Urinary bladder (tissue), 4 donors: ENCODE data around the gene NHEJ1. TPM values are rescaled to one million over a fixed set of nuclear protein-coding genes. Genes with fewer than 3 reads are reported as not detected.

Experiments
- DNase-seq: peaks from one replicate; pipeline ENCODE4 v3.0.0-alpha.2; 2015; ENCODE audit errors: extremely low spot score
- H3K27ac ChIP-seq: one replicate; pipeline ENCODE4 v1.5.1; 2013; ENCODE audit warnings: low read depth, mild to moderate bottlenecking, moderate library complexity
- H3K36me3 ChIP-seq: one replicate; pipeline ENCODE4 v1.6.1; 2013; ENCODE audit warnings: mild to moderate bottlenecking, moderate library complexity; ENCODE audit not compliant: insufficient read depth
- H3K4me1 ChIP-seq: one replicate; pipeline ENCODE4 v1.6.1; 2013; ENCODE audit warnings: mild to moderate bottlenecking, moderate library complexity; ENCODE audit not compliant: insufficient read depth
- H3K4me3 ChIP-seq: one replicate; pipeline ENCODE4 v1.5.1; 2013; ENCODE audit warnings: low read depth, low read length
- WGBS: extraction: QIAGEN DNeasy Blood & Tissue Kit; methylation state at CpG from one replicate; pipeline ENCODE4 v1.1.7; 2013; 5-methylcytosine and 5-hydroxymethylcytosine counted together
- polyA plus RNA-seq: library from polyadenylated mRNA; stranded (reverse); fragments of 200-250 nt; gene quantifications from one replicate; pipeline ENCODE4 v1.2.3, GENCODE V29; 2013
- total RNA-seq: library from RNA; depleted of rRNA; stranded (reverse); fragments of >200 nt; gene quantifications from one replicate; pipeline ENCODE4 v1.2.3, GENCODE V29; 2014
- donor health status: healthy with polysubstance abuse.
- donor health status: healthy.

NHEJ1 gene
- total and polyA plus RNA-seq, 2 donors: 13.3 to 17.6 TPM

DNA sequence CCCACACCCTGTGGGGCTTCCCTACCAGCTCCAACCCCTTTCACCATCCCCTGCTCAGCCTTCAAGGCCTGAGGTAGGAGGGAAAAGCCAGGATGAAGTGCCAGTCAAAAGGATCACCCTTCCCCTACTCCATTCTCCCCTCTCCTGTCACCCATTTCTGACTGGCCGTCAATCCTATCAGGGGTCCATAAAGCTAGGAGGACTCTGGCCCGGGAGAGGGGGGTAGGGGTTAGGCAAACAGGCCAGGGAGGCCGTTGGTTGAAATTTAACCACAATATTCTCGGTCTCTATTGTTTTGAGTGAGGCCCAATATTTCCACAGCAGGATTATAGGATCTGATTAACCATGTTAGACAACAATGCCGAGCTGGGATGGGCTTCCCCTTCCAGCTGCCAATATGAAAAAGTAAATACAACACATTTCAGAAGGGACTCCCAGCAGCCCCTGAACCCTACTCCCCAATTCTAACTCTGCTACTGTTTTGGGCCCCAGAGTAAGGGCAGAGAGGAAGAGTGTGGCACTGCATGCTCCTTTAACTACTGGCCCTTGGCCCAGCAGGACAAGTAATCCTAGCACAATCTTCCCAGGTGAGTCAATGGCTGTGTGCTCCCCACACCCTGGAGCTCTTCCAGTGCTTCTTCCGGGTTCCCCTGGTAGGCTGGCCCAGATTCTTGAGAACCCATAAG lies 89.3 kb downstream of the NHEJ1 start:
- no peaks in the 10 kb centered on the region for H3K4me1 ChIP-seq
- no peak for DNase-seq
- H3K4me3 ChIP-seq: no peak overlapping the region
- H3K27ac ChIP-seq: no peak overlapping the region
- 68% methylated on average over 6 of the region's 6 CpGs for WGBS
- H3K36me3 ChIP-seq: peaks cover 2% of the 10 kb centered on the region

GRCh38 chr2:219065484-219065883 lies 95.1 kb downstream of the NHEJ1 start:
- Histone ChIP-seq H3K27ac (no peak overlapping the region), H3K4me1 (peaks cover 3% of the 10 kb centered on the region), H3K4me3 (no peak overlapping the region), H3K36me3 (peaks cover 2% of the 10 kb centered on the region)
- 63% methylated on average over 1 of the region's 1 CpG for WGBS
- no peak for DNase-seq

- 56% methylated on average over 6 of the region's 6 CpGs for WGBS
- Histone ChIP-seq H3K4me3 (no peak overlapping the region), H3K36me3 (no peaks in the 10 kb centered on the region)
These were observed 98.5 kb downstream of the NHEJ1 start for GRCh38 chr2:219062081-219062480.

DNA sequence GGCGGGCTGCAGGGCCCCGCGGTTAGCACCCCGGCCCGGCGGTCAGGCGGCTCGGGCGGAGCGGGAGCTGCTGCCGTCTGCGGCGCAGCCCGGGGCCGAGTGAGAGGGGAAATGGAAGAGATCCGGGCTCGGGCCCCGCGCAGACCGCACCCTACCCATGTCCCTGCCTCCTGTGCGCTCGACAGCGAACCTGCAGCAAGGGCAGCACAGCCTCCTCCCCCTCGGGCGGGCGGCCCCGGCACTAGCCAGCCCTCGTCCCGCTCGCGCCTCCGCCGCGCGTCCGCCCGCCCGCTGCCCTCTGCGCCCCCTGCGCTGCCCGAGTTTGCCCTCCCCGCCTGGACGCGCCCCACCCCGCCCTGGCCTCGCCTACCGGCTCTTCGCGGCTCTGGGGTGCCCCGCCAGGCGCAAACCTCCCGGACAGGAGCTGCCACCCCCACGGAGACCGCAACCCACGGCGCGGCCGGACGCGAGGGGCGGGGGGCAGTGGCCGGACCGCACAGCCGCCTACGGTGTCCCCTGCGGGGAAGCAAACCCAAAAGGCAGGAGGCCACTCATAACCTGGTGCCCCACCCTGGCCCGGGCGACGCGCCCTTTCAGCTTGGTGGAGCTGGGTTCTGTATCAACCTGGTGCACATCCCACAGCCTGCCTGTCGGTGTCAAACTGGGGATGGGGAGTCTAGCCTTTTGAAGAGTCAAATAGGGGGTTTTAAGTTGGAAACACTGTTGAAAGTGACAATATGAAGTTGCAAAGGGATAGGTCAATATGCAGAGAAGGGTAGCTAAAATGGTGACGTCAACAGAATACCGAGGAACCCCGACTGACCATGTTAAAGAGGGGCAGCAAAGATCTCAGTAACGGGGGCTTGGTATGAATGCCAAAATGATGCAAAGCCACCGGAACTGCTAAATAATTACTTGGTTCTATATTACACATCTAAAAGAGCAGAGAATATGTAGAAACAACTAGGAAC lies 99.5 kb downstream of the NHEJ1 start, which contains the start of gene IHH:
TSS of gene IHH (minus strand) at position 101 of the 971 bp plus-strand sequence. CDS start 454 bp downstream, outside the sequence.
- DNase-seq: no peak
- Histone ChIP-seq H3K27ac (no peak within 1 kb of the TSS), H3K4me1 (peaks cover 4% of the 10 kb centered on the region), H3K4me3 (peak within 1 kb of the TSS; percentile 42), H3K36me3 (no peaks in the 10 kb centered on the region)
- 2% methylated on average over 76 of the region's 76 CpGs for WGBS

More at GRCh38 chr2:219062081-219062480, 98.5 kb downstream of the NHEJ1 start:
- no peak for DNase-seq
- peaks cover 4% of the 10 kb centered on the region for H3K4me1 ChIP-seq
- no peak overlapping the region for H3K27ac ChIP-seq

DNA sequence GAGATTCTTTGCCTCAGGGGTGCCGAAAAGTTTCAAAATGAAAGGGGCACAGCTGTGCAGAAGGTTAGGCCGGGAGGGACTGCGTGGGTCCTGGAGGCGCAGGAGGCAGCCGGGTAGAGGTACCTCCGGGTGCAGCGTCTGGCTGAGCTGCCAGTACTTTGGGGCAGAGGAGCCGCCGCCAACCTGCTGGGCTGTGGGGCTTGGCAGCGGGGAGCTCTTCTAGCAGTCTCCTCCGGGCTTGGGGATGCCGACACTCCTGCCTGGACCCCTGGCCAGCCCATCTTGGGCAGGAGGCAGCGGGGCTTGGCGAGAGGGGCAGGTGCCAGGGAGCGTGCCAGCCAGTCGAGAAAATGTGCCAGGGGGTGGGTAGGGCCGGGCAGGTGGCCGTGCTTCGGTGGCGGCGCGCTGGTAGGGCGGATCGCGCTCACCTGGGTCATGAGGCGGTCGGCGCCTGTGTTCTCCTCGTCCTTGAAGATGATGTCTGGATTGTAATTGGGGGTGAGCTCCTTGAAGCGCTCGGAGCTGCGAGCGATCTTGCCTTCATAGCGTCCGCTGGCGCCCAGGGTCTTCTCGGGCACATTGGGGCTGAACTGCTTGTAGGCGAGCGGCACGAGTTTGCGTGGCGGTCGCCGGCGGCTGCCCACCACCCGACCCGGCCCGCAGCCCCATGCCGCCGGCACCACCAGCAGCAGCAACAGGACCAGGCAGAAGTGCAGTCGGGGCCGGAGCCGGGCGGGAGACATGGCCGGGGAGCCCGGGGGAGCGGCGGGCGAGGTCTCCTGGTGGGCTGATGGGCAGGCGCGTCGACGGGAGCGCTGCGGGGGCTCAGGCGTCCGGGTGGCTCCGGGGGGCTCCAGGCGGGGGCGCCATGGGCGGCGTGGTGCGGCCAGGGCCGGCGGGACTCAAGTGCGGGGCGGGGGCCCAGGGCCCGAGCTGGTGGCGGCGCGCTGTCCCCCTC lies 100.6 kb downstream of the NHEJ1 start:
- Histone ChIP-seq H3K4me3 (peak overlapping the region; percentile 42), H3K4me1 (peaks cover 4% of the 10 kb centered on the region), H3K27ac (no peak overlapping the region), H3K36me3 (no peaks in the 10 kb centered on the region)
- 2% methylated on average over 81 of the region's 81 CpGs for WGBS
- DNase-seq: no peak

- H3K4me3 ChIP-seq: peak overlapping the region; percentile 9
- DNase-seq: no peak
- H3K36me3 ChIP-seq: no peaks in the 10 kb centered on the region
- 5% methylated on average over 17 of the region's 17 CpGs for WGBS
- peaks cover 4% of the 10 kb centered on the region for H3K4me1 ChIP-seq
- no peak overlapping the region for H3K27ac ChIP-seq
These were observed 101.3 kb downstream of the NHEJ1 start for GRCh38 chr2:219059375-219059724.

DNA sequence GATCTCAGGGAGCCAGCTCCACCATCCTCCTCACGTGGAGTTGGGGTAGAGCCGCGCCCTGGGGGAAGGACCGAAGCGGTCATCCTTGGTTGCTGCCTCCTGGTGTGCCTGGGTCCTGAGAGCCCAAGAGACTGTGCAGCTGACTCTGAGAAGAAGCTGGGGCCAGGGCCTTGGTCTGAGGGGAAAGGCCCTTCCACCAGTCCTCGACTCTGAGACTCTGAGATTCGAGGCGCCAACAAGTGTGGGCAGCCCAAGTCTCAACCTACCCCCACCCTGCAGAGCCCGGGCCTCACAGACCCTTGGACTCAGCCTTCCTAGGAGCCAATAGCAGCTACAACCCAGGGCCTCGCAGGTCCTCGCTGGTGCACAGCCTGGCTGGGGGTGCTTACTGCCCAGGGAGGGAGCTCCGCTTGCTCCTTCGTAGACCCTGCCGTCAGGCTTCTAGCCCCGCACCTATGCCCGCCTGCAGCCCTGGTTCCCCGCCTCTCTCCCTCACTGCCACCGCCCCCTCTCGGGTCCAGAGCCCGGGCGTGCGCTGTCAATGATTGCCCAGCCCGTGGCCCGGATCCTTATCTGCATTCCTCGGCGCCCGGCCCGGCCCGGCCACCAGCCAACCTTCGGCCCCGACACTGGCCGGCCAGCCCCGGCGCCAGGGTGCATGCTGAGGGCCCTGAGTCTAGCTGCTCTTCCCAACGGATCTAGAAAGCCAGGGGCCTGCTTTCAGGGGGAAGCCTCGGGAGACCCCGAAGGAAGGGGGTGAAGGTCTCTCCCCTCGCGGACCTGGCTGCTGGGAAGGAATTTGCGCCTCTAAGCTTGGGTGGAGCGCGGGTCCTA lies 101.9 kb downstream of the NHEJ1 start:
- Histone ChIP-seq H3K4me1 (peaks cover 4% of the 10 kb centered on the region), H3K36me3 (no peaks in the 10 kb centered on the region), H3K27ac (no peak overlapping the region), H3K4me3 (peak overlapping the region; percentile 9)
- no peak for DNase-seq
- WGBS: 6% methylated on average over 42 of the region's 42 CpGs

- no peaks in the 10 kb centered on the region for H3K36me3 ChIP-seq
- no peak overlapping the region for H3K4me3 ChIP-seq
- peaks cover 4% of the 10 kb centered on the region for H3K4me1 ChIP-seq
- DNase-seq: no peak
- H3K27ac ChIP-seq: no peak overlapping the region
- WGBS: 3% methylated on average over 52 of the region's 52 CpGs
These were observed 102.7 kb downstream of the NHEJ1 start for GRCh38 chr2:219057709-219058540.

GRCh38 chr2:219056896-219057708 lies 103.5 kb downstream of the NHEJ1 start:
- H3K4me3 ChIP-seq: no peak overlapping the region
- DNase-seq: no peak
- no peak overlapping the region for H3K27ac ChIP-seq
- H3K36me3 ChIP-seq: no peaks in the 10 kb centered on the region
- peaks cover 4% of the 10 kb centered on the region for H3K4me1 ChIP-seq
- 15% methylated on average over 40 of the region's 40 CpGs for WGBS

- DNase-seq: no peak
- WGBS: 64% methylated on average over 9 of the region's 9 CpGs
- Histone ChIP-seq H3K36me3 (no peaks in the 10 kb centered on the region), H3K4me3 (no peak overlapping the region), H3K27ac (no peak overlapping the region), H3K4me1 (peaks cover 4% of the 10 kb centered on the region)
These were observed 104.3 kb downstream of the NHEJ1 start for GRCh38 chr2:219056176-219056895.
